Mucosa of rectum (tissue), 2 donors: ENCODE results near the gene DAPK1.

Source experiments
- H3K27ac ChIP-seq, 2 donors: one replicate each; pipeline ENCODE4 v1.7.0; 2013; ENCODE audit warnings: inconsistent platforms in 2 of 2, low read depth in 2 of 2, low read length in 2 of 2
- H3K27me3 ChIP-seq, 2 donors: one replicate each; pipeline ENCODE4 v1.7.0; 2013; ENCODE audit warnings: low read length in 2 of 2; ENCODE audit not compliant: control insufficient read depth in 2 of 2, insufficient read depth in 2 of 2
- H3K36me3 ChIP-seq, 2 donors: one replicate each; pipeline ENCODE4 v1.7.0; 2013; ENCODE audit warnings: low read length in 2 of 2; ENCODE audit not compliant: control insufficient read depth in 2 of 2, insufficient read depth in 2 of 2
- H3K4me1 ChIP-seq, 2 donors: one replicate each; pipeline ENCODE4 v1.7.0; 2013; ENCODE audit warnings: low read length in 2 of 2, mild to moderate bottlenecking in 1 of 2; ENCODE audit not compliant: control insufficient read depth in 2 of 2, insufficient read depth in 2 of 2
- H3K4me3 ChIP-seq, 2 donors: one replicate each; pipeline ENCODE4 v1.7.0; 2013; ENCODE audit warnings: low read length in 2 of 2
- H3K9ac ChIP-seq, 2 donors: one replicate each; pipeline ENCODE4 v1.7.0; 2013; ENCODE audit warnings: low read length in 2 of 2, low read depth in 1 of 2, mild to moderate bottlenecking in 1 of 2
- H3K9me3 ChIP-seq, 2 donors: one replicate each; pipeline ENCODE4 v1.7.0; 2013; ENCODE audit warnings: low read length in 2 of 2; ENCODE audit not compliant: control insufficient read depth in 2 of 2
- donor health status: healthy.
- donor health status: Normal muscosa, but diverticular disease.

DAPK1 gene

DNA sequence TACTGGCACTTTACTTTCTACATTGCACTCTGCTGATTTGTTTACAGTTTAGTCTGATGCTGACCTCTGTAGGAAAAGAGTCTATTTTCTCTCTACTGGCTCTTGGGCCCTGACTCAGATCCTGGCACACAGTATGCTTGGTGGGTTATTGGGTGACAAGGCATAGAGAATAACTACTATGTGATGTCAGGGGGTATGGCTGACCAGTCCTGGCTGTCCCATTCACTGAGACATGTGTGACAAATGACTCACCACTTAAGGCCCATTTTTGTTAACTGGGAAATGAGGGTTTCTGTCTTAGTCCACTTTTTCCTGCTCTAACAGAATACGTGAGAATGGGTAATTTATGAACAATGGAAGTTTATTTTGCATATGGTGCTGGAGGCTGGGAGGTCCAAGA is 66.4 kb downstream of the DAPK1 start:
- Histone ChIP-seq H3K4me3 (no peak overlapping the region), H3K9ac (no peak overlapping the region), H3K27ac (no peak overlapping the region), H3K36me3 (no peaks in the 10 kb centered on the region), H3K4me1 (peaks cover 2 to 8% of the 10 kb centered on the region in 2 donors), H3K27me3 (no peaks in the 10 kb centered on the region), H3K9me3 (no peaks in the 10 kb centered on the region)

DNA sequence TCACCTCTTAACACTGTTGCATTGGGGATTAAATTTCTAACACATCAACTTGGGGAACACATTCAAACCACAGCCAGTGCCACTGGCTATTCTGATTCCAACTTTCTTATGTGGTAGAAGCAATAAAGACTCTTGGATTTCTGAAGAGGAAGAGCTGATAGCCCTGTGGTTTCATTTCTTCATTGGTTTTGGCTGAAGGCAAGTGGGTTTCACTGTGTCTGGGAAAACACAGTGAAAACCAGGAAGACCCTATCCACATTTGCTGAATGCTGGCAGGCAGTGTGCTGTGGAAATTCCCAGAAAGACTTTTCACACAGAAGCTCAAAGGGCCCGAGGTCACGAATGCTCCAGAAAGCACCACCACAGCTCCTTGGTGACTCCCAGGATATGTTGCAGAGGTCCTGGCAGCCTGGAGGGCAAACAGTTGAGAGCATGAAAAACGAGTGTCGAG is 67.1 kb downstream of the DAPK1 start:
- Histone ChIP-seq H3K9me3 (no peaks in the 10 kb centered on the region), H3K27ac (peak overlapping the region in 1 of 2 donors; percentile 2)

DNA sequence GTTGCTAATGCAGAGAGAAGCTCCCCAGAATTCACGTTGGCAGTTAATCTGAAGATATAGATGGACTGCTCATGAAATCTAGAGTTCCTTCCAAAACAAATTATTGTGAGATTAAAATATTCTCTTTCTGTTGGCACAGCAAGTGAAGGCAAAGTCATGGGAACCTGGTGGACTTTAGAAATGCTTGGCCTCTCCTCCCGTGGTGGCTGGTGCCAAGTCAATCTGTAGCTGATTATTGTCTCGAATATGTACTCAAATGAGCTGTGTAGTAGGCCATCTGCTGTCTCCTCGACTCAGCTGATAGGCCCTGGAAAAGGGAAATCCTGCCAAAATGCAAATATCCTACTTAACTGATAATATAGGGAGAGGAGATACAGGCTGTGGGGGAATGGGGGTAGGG is 69.3 kb downstream of the DAPK1 start:
- Histone ChIP-seq H3K4me3 (no peak overlapping the region), H3K27ac (no peak overlapping the region), H3K27me3 (no peaks in the 10 kb centered on the region), H3K36me3 (no peaks in the 10 kb centered on the region), H3K9me3 (no peaks in the 10 kb centered on the region), H3K4me1 (peaks cover 15 to 27% of the 10 kb centered on the region in 2 donors), H3K9ac (no peak overlapping the region)

More for the DNA sequence above, 67.1 kb downstream of the DAPK1 start:
- Histone ChIP-seq H3K27me3 (no peaks in the 10 kb centered on the region), H3K9ac (no peak overlapping the region), H3K36me3 (no peaks in the 10 kb centered on the region), H3K4me3 (no peak overlapping the region), H3K4me1 (peaks cover 6 to 15% of the 10 kb centered on the region in 2 donors)

GRCh38 chr9:87567571-87567970 is 69.9 kb downstream of the DAPK1 start:
- H3K4me3 ChIP-seq: no peak overlapping the region
- H3K27me3 ChIP-seq: no peaks in the 10 kb centered on the region
- no peaks in the 10 kb centered on the region for H3K36me3 ChIP-seq
- H3K9ac ChIP-seq: no peak overlapping the region
- no peaks in the 10 kb centered on the region for H3K9me3 ChIP-seq
- no peak overlapping the region for H3K27ac ChIP-seq
- peaks cover 15 to 27% of the 10 kb centered on the region in 2 donors for H3K4me1 ChIP-seq

DNA sequence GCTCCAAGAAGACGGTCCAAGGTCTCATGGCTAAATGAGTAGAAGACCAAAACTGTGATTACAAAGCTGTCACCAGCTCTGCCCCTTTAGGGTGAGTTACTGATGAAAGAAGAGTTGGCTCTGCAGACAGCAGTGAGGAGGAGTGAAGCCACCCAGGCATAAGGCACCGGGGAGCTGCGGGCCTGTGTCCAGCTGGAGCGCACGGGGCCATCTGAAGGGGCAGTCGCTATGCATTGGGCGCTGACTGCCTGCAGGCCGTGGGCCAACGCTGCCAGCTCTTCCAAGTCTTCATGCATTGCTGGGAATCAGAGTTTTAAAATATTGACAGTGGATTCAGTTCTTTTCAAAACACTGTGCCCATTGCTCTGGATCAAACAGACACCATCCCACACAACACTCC is 70.3 kb downstream of the DAPK1 start:
- Histone ChIP-seq H3K27ac (no peak overlapping the region), H3K9ac (no peak overlapping the region), H3K4me3 (no peak overlapping the region), H3K27me3 (no peaks in the 10 kb centered on the region), H3K4me1 (peaks cover 15 to 27% of the 10 kb centered on the region in 2 donors), H3K36me3 (no peaks in the 10 kb centered on the region), H3K9me3 (no peaks in the 10 kb centered on the region)

- H3K9me3 ChIP-seq: no peaks in the 10 kb centered on the region
- no peak overlapping the region for H3K4me3 ChIP-seq
- H3K27ac ChIP-seq: no peak overlapping the region
- peaks cover 15 to 27% of the 10 kb centered on the region in 2 donors for H3K4me1 ChIP-seq
- H3K36me3 ChIP-seq: no peaks in the 10 kb centered on the region
- H3K9ac ChIP-seq: no peak overlapping the region
- no peaks in the 10 kb centered on the region for H3K27me3 ChIP-seq
Observed at GRCh38 chr9:87568401-87568800, 70.7 kb downstream of the DAPK1 start.

DNA sequence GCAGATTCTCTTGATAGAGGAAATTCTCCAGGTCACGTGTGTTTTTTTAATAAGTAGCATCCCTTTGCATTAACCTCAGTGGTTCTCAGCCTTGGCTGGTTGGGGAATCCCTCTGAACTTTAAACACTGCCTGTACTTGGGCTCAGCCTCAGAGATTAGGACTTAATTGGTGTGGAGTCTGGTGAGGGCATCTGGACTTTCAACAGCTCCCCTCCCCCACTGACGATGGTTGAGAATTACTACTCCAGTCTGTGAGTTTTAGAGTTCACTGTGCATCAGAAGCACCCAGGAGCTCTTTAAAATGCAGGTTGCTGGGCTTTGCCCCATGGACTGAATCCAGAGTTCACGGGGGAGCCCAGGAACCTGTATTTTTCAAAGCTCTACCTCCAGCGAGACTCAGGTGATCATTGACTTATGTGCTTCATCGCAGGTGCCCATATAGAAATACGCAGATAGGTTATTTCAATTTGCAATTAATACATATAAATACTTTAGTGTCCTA is 71.4 kb downstream of the DAPK1 start:
- Histone ChIP-seq H3K9me3 (no peaks in the 10 kb centered on the region), H3K36me3 (no peaks in the 10 kb centered on the region), H3K9ac (no peak overlapping the region), H3K4me1 (peaks cover 15 to 27% of the 10 kb centered on the region in 2 donors), H3K27me3 (no peaks in the 10 kb centered on the region), H3K27ac (no peak overlapping the region), H3K4me3 (no peak overlapping the region)

DNA sequence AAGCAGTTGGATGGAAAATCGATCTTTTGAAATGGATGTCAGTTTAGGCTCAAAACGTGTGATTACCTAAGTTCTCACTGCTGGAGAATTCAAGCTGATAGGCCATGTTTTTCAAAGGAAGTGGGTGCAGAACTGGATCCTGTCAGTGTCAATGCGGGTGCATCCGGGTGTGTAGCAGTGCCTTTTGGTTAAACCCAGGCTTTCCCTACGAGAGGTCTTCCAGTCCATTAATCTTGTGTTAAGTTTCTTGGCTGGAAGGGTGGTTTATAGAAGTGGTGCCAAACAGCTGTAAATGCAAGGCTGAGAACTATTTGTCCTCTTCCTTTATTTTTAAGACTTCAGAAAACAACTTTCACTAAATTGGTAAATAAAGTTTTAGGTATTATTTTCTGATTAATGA is 71.9 kb downstream of the DAPK1 start:
- no peaks in the 10 kb centered on the region for H3K36me3 ChIP-seq
- no peaks in the 10 kb centered on the region for H3K27me3 ChIP-seq
- H3K4me1 ChIP-seq: peaks cover 15 to 27% of the 10 kb centered on the region in 2 donors
- no peak overlapping the region for H3K27ac ChIP-seq
- no peak overlapping the region for H3K4me3 ChIP-seq
- no peaks in the 10 kb centered on the region for H3K9me3 ChIP-seq
- H3K9ac ChIP-seq: no peak overlapping the region

DNA sequence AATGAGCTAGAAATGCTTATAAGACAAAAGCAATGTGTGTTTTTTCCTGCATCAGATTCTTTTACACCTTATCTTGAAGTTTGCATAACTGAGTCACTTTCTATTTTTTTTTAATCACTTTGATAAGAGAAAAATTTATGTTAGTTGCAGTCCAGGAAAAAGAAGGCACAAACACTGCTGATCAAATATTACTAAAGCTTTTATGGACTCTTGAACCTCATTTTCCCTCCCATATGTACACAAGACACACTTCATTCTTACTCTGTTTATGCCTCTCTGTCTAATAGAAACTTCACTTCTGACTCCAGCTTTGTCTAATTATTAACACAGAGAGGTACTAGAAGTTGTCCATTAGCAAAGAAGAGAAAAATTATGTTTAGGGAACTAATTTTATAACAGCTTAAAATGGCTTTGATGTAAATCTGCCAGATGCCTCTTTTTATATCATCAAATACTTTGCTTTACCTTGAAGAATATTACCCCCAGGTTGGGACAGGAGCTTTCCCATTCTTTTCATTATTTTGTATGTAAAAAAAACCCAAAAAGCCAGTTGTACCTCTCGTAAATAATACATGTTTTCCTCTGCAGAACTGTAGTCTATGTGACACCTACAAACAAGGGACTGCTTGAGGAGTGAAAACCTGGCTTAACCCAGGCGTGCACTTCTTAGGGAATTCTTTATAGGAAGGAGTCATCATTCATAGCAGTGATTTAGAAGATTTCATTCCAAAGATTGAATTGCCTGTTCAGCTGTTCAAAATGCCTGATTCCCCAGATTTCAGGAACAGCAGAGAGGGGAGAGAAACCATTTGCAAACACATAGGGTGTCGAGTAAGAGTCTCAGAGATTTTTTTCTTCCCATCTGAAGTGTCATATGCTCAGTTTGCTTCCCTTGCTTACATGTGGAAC is 72.6 kb downstream of the DAPK1 start:
- Histone ChIP-seq H3K27me3 (no peaks in the 10 kb centered on the region), H3K9me3 (no peaks in the 10 kb centered on the region), H3K36me3 (no peaks in the 10 kb centered on the region), H3K4me3 (peak overlapping the region in 1 of 2 donors; percentile 20), H3K27ac (peak overlapping the region; percentile 11 to 39), H3K4me1 (peaks cover 15 to 27% of the 10 kb centered on the region in 2 donors), H3K9ac (peak overlapping the region in 1 of 2 donors; percentile 5)

- Histone ChIP-seq H3K36me3 (no peaks in the 10 kb centered on the region), H3K9me3 (no peaks in the 10 kb centered on the region), H3K4me1 (peaks cover 15 to 24% of the 10 kb centered on the region in 2 donors), H3K9ac (no peak overlapping the region), H3K4me3 (no peak overlapping the region), H3K27me3 (no peaks in the 10 kb centered on the region), H3K27ac (no peak overlapping the region)
Observed at GRCh38 chr9:87572719-87573118, 75.1 kb downstream of the DAPK1 start.
